ENCODE data around the gene PTPRK.
A peak's percentile ranks its signal among the peaks of the same experiment; 100 is the strongest.

The PTPRK gene

DNA sequence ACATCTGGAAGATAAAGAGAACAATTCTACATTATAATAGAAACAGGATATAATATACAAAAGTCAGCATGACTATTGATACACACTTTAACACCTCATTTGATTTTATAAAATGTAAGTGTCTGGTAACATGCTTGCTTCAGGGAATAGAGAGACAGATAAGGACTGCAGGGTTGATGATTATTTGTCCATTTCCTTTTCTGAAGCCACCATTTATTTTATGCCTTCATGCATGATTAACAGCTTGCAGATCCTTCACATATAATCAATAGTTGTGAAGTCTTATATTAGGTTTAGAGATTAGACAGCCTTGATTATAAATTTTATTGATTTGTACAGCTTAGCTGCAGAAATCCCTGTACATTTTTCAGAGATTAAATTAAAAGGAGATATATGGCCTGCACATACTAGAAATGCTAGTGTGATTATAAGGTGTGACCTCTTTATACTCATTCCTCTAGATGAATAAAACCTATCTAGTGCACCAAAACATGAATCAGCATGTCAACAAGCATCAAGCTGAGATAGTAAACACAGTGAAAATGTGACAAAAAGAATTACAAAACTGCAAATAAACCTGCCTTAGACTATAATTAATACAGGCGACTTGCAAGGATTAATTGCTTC, 420.7 kb downstream of the PTPRK start:
- H3K9me3 Mint-ChIP-seq (ENCODE audit: low read depth), result no peaks in the 10 kb centered on the region
- no peak overlapping the region for H3K27ac Mint-ChIP-seq
- H3K36me3 Mint-ChIP-seq, result peaks cover 3% of the 10 kb centered on the region
- peaks cover 21% of the 10 kb centered on the region for H3K4me1 Mint-ChIP-seq (ENCODE audit: low read depth)
- H3K4me3 Mint-ChIP-seq, result no peak overlapping the region
- no peaks in the 10 kb centered on the region for H3K27me3 Mint-ChIP-seq

DNA sequence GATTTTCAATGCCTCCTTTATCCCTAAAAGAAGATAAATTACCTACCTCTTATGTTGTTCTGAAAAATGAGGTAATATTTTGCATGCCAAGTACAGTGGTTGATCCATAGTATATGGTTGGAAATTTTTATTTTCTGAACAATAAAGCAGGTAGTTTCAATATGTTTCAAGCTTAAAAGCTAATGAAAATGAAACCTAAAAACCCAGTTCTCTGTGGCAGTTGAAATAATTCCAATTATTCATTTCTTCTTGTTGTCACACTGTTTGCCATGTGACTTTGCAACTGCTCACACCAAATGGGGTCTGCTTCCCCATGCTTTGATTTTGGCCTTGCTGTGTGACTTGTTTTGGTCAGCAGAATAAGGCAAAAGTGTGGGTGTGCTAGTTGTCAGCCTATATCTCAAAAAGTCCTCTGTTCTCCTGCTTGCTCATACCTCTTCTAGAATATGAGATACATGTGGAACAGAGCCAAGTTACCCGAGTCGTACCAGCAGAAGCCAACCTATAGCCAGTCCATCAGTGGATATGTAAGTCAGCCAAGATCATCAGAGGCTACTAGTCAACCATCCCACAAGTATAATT, 422.3 kb downstream of the PTPRK start:
- H3K27ac Mint-ChIP-seq, result no peak overlapping the region
- peaks cover 19% of the 10 kb centered on the region for H3K4me1 Mint-ChIP-seq (ENCODE audit: low read depth)
- no peaks in the 10 kb centered on the region for H3K9me3 Mint-ChIP-seq (ENCODE audit: low read depth)
- peaks cover 6% of the 10 kb centered on the region for H3K36me3 Mint-ChIP-seq
- no peaks in the 10 kb centered on the region for H3K27me3 Mint-ChIP-seq
- no peak overlapping the region for H3K4me3 Mint-ChIP-seq

DNA sequence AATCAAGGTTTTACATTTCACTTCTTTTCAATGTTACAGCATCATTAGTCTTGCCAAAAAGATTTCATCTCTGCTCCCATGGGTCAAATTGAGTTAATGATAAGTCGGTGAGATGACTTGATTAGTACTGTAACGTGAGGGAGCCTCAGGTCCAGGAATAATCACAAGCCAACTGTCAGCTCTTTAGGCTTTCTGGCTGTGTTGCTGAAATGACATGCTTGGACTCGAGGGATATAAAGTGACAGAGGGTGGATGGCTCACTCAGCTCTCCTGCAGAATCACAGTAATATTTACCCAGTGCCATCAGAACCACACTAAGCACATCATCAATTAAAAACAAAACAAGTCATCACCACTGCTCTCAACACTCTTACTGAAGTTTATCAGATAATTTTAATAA, 423.4 kb downstream of the PTPRK start:
- no peak overlapping the region for H3K4me3 Mint-ChIP-seq
- peaks cover 6% of the 10 kb centered on the region for H3K36me3 Mint-ChIP-seq
- no peaks in the 10 kb centered on the region for H3K9me3 Mint-ChIP-seq (ENCODE audit: low read depth)
- H3K27ac Mint-ChIP-seq, result no peak overlapping the region
- peaks cover 19% of the 10 kb centered on the region for H3K4me1 Mint-ChIP-seq (ENCODE audit: low read depth)
- H3K27me3 Mint-ChIP-seq, result no peaks in the 10 kb centered on the region

DNA sequence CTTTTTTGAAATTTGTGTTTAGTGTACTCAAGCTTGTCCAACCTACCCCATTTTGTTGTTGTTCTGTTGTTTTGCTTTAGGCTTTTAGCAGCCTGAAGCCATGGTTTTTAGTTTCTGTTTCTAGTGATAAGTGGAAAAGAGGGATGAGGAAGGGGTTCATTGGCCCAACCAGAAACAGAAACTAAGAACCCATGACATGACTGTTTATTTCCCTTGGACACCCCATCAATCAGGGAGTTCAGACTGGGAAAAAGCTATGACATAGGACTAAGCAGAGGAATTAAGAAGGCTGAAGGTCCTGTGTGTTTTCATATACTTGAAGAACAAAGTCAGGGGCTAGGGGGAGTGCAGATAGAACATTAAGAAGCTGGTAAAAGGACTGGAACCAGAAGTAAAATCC, 425.0 kb downstream of the PTPRK start:
- no peak overlapping the region for H3K4me3 Mint-ChIP-seq
- no peaks in the 10 kb centered on the region for H3K27me3 Mint-ChIP-seq
- no peaks in the 10 kb centered on the region for H3K9me3 Mint-ChIP-seq (ENCODE audit: low read depth)
- H3K27ac Mint-ChIP-seq, result no peak overlapping the region
- peaks cover 19% of the 10 kb centered on the region for H3K4me1 Mint-ChIP-seq (ENCODE audit: low read depth)
- peaks cover 6% of the 10 kb centered on the region for H3K36me3 Mint-ChIP-seq

DNA sequence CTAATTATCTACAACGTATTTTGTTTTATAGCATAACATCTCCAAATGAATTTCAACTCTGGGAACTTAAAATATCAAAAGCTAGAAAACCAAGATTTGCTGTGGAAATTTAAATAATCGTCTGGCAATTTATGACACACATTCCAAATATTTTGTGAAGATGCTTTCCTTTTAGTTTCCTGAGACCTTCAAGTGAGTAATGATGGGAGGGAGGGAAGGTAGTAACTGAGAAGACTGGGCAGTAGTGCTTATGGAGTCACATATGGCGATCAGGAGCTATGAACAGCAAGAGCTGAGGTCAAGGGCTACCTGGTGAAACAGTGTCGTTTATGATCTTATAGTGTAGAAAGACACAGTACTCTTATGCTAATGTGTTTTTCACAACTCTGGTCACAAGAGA, 441.4 kb downstream of the PTPRK start:
- Mint-ChIP-seq H3K27me3 (no peaks in the 10 kb centered on the region), H3K4me1 (ENCODE audit: low read depth) (peaks cover 9% of the 10 kb centered on the region), H3K27ac (no peak overlapping the region), H3K4me3 (no peak overlapping the region), H3K9me3 (ENCODE audit: low read depth) (no peaks in the 10 kb centered on the region), H3K36me3 (peaks cover 21% of the 10 kb centered on the region)

DNA sequence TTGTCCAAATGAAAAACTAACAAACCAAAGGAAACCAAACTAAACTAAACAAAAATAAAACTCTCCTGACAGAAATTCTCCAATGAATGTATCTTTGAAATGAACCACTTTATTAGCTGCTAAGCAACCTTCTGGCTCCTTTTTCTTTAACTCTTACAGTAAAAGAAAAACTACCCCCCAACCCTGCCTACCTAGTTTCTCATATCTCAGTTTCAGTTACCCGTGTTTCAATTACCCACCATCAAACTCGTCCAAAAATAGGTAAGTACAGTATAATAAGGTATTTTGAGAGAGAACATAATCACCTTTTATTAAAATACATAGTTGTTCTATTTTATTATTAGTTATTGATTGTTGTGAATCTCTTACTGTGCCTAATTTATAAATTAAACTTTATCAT, 442.1 kb downstream of the PTPRK start:
- H3K9me3 Mint-ChIP-seq (ENCODE audit: low read depth), result no peaks in the 10 kb centered on the region
- peaks cover 9% of the 10 kb centered on the region for H3K4me1 Mint-ChIP-seq (ENCODE audit: low read depth)
- no peak overlapping the region for H3K27ac Mint-ChIP-seq
- no peak overlapping the region for H3K4me3 Mint-ChIP-seq
- peaks cover 23% of the 10 kb centered on the region for H3K36me3 Mint-ChIP-seq
- no peaks in the 10 kb centered on the region for H3K27me3 Mint-ChIP-seq

DNA sequence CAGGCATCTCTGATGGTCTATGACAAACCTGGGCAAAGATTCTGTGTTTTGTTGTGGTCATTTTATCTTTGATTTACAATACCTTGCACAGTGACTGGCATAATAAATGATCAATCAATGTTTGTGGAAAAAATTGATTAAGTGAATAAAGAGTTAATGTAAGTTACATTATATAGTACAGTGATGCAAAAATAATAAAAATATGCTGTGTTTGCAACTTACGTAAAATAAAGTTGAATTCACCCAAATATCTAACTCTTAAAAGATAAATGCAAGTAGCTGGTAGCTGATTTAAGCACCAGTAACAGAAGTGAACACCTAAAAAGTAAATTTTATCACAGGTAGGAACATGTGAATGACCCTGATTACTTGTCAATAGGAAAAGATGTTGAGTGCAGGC, 443.6 kb downstream of the PTPRK start:
- H3K36me3 Mint-ChIP-seq, result peaks cover 24% of the 10 kb centered on the region
- no peaks in the 10 kb centered on the region for H3K27me3 Mint-ChIP-seq
- H3K4me3 Mint-ChIP-seq, result no peak overlapping the region
- H3K9me3 Mint-ChIP-seq (ENCODE audit: low read depth), result no peaks in the 10 kb centered on the region
- H3K27ac Mint-ChIP-seq, result no peak overlapping the region
- peaks cover 6% of the 10 kb centered on the region for H3K4me1 Mint-ChIP-seq (ENCODE audit: low read depth)

DNA sequence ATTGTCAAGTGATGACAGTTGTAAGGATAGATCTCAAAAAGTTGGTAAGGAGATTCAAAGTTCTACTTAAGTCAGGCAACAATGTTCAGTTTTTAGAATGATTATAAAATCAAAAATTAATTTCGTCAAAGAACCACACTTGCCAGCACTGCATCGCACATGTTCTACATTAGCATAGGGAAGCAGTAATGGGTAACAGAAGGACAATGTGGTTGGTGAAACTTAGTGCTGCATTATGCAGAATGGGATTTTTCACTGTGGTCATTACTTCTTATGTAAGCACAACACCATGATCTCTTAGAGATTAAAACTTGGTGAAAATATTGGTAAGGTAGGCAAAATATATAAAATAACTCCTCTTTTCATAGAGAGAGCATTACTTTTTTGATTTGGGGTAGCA, 445.8 kb downstream of the PTPRK start:
- H3K9me3 Mint-ChIP-seq (ENCODE audit: low read depth), result no peaks in the 10 kb centered on the region
- no peak overlapping the region for H3K27ac Mint-ChIP-seq
- H3K36me3 Mint-ChIP-seq, result peaks cover 25% of the 10 kb centered on the region
- peaks cover 7% of the 10 kb centered on the region for H3K4me1 Mint-ChIP-seq (ENCODE audit: low read depth)
- H3K27me3 Mint-ChIP-seq, result no peaks in the 10 kb centered on the region
- H3K4me3 Mint-ChIP-seq, result no peak overlapping the region

DNA sequence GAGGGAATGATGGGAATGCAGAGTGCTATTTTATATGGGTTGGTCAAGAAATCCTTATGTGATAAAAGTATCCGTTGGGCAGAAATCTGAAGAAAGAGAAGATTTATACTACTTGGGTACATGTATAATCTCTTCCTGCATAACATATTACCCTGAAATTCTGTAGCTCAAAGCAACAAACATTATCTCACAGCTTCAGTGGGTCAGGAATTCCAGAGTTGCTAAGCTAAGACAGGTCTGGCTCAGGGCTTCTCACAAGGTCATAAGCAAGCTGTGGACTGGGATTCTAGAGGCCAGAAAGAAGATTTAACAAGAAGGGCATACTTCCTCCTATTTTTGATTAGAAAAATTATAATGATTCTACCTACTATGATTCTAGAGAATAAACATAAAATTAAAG, 447.0 kb downstream of the PTPRK start:
- Mint-ChIP-seq H3K36me3 (peaks cover 23% of the 10 kb centered on the region), H3K27me3 (no peaks in the 10 kb centered on the region), H3K4me1 (ENCODE audit: low read depth) (peaks cover 5% of the 10 kb centered on the region), H3K27ac (no peak overlapping the region), H3K9me3 (ENCODE audit: low read depth) (no peaks in the 10 kb centered on the region), H3K4me3 (no peak overlapping the region)

DNA sequence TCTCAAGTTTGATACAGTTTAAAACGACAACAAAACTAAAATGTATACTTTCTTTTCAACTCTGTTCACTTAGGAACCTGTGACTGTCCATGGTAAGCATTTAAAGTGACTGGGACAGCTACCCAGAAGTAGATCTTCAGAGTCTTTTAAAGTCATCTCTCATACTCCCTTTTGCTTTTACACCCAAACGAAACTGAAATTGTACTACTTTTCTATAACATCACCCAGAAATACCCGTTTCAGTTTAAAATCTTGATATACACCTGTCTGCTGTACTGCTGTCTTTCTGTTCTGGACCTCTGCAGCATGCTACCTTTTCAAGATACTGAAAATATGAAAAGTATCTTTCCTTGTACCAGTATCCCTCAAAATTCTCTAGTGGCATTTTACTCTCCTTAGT, 449.2 kb downstream of the PTPRK start:
- Mint-ChIP-seq H3K36me3 (peaks cover 25% of the 10 kb centered on the region), H3K9me3 (ENCODE audit: low read depth) (no peaks in the 10 kb centered on the region), H3K4me1 (ENCODE audit: low read depth) (peaks cover 2% of the 10 kb centered on the region), H3K4me3 (no peak overlapping the region), H3K27ac (no peak overlapping the region), H3K27me3 (no peaks in the 10 kb centered on the region)

DNA sequence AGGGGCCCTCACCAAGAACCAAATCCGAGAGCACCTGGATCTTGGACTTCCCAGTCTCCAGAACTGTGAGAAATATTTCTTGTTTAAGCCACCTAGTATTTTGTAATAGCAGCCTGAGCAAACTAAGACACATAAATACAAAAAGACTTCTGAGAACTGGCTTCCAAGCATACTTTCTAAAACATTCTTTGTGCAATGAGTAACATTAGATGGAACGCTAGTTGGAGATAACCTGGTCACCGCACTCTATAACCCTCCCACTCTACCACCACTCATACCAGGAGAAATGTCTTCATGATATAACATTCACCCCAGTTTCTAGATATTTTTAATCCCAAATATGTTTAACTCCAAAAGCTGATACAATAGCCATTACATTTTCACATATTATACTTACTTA, 450.0 kb downstream of the PTPRK start:
- Mint-ChIP-seq H3K4me3 (no peak overlapping the region), H3K27me3 (no peaks in the 10 kb centered on the region), H3K36me3 (peaks cover 22% of the 10 kb centered on the region), H3K9me3 (ENCODE audit: low read depth) (no peaks in the 10 kb centered on the region), H3K4me1 (ENCODE audit: low read depth) (peaks cover 5% of the 10 kb centered on the region), H3K27ac (no peak overlapping the region)

DNA sequence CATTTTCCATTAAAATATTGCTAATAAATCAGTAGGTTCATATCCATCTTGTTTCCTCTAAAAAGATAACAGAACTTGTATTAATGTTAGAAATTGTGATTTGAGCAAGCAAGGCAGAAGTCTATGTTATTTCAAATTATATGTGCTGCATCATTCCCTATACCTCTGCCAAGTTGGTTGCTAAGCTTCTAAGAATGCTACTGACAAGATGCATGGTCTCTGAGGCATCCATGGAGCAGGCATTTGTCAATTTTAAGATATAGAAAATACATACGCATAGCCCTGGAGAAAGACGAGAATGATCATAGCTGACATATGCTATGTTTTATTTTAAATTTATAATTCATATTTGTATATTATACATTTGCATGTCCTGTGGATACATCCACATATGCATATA, 451.2 kb downstream of the PTPRK start:
- Mint-ChIP-seq H3K36me3 (peaks cover 19% of the 10 kb centered on the region), H3K9me3 (ENCODE audit: low read depth) (no peaks in the 10 kb centered on the region), H3K4me1 (ENCODE audit: low read depth) (peaks cover 9% of the 10 kb centered on the region), H3K27ac (no peak overlapping the region), H3K4me3 (no peak overlapping the region), H3K27me3 (no peaks in the 10 kb centered on the region)

DNA sequence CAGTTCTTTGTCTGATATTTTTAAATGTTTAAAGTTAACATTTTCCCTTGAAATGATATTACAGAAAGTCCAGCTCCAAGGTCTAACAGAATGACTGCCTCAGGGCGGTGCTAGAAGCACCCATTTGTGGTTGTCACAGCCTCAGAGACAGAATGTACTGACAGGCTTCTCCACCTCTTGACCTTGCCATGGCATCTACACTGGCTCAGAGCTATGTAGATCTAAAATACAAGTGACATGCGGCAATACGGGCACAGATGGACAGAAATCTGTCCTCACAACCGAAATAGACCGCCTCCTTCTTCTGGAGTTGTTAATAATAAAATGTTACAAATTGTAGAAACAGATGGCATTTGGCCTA, 452.3 kb downstream of the PTPRK start:
- H3K4me1 Mint-ChIP-seq (ENCODE audit: low read depth), result peaks cover 10% of the 10 kb centered on the region
- H3K27ac Mint-ChIP-seq, result no peak overlapping the region
- H3K4me3 Mint-ChIP-seq, result no peak overlapping the region
- H3K27me3 Mint-ChIP-seq, result no peaks in the 10 kb centered on the region
- H3K9me3 Mint-ChIP-seq (ENCODE audit: low read depth), result no peaks in the 10 kb centered on the region
- H3K36me3 Mint-ChIP-seq, result peaks cover 18% of the 10 kb centered on the region

DNA sequence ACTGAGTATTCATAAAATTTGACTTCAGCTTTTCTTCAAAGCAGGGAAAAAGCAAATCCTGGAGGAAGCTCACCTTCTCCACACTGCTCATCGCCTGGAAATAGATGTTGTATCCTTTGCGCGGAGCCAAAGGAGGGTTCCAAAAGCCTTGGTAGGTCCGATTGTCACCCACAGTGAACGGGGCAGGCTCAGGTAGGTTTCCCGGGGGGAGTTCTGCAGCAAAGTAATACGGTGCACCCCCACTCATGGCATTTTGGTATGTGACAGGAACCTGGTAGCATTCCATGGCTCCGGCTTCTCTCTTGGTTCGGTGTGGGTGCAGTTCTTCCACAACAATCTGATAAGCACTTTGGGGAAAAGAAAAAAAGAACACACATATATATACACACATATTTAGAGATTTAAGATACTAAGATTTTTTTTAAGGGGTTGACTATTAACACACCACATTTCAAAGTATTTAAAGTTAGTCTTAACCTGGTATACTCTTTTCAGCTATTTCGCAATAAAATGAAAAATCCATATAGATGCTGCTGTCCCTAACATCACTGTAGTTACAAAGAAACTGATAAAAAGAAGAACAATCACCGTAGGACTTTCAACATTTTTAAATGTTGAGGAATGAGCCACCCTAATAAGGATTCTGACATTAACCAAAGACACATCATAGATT, 452.8 kb downstream of the PTPRK start:
- no peaks in the 10 kb centered on the region for H3K27me3 Mint-ChIP-seq
- no peaks in the 10 kb centered on the region for H3K9me3 Mint-ChIP-seq (ENCODE audit: low read depth)
- H3K36me3 Mint-ChIP-seq, result peaks cover 14% of the 10 kb centered on the region
- peaks cover 10% of the 10 kb centered on the region for H3K4me1 Mint-ChIP-seq (ENCODE audit: low read depth)
- no peak overlapping the region for H3K4me3 Mint-ChIP-seq
- H3K27ac Mint-ChIP-seq, result no peak overlapping the region

DNA sequence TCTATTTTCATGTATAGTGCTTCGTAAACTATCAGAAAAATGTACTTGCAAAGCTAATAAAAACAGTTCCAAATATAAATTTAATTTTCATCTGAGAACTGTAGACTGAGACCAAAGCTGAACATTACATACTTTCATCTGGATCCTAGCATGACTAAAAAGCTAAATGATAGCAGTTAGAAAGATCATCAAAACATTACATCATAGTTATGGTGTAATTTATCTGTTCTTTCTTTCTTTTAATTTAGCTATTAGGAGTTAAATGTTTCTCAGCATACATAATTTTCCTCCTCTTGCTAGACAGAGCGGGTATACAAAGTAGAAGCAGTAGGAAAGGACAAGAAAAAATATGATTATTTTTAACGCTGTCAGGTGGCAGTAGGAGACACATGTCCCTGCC, 455.3 kb downstream of the PTPRK start:
- peaks cover 18% of the 10 kb centered on the region for H3K36me3 Mint-ChIP-seq
- H3K4me1 Mint-ChIP-seq (ENCODE audit: low read depth), result peaks cover 8% of the 10 kb centered on the region
- no peaks in the 10 kb centered on the region for H3K9me3 Mint-ChIP-seq (ENCODE audit: low read depth)
- no peak overlapping the region for H3K4me3 Mint-ChIP-seq
- H3K27me3 Mint-ChIP-seq, result no peaks in the 10 kb centered on the region
- no peak overlapping the region for H3K27ac Mint-ChIP-seq

DNA sequence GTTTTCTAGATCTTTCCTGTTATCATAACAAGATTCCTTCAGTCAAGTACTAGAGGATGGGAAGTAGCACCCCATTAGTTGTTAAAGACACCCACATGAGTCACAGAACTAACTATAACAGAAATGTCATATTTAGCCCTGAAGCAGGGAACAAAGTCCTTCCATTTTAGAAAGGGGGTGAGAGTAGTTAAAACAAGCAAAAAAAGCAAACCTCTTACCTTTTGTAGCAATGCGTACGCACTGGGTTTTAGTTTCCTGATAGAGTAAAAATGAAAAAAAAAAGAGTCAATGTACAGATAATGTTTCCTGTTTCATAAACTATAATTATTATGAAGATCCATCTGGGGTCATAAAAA, 455.9 kb downstream of the PTPRK start:
- H3K36me3 Mint-ChIP-seq, result peaks cover 21% of the 10 kb centered on the region
- H3K27me3 Mint-ChIP-seq, result no peaks in the 10 kb centered on the region
- H3K9me3 Mint-ChIP-seq (ENCODE audit: low read depth), result no peaks in the 10 kb centered on the region
- peak overlapping the region; percentile 51 for H3K27ac Mint-ChIP-seq
- H3K4me3 Mint-ChIP-seq, result no peak overlapping the region
- peaks cover 12% of the 10 kb centered on the region for H3K4me1 Mint-ChIP-seq (ENCODE audit: low read depth)
